Endometrium (tissue), 2 donors: Measurements from ENCODE around the gene EPB41L3.
"Not testable (repeated sequence)": the region's sequence is repeated elsewhere in the genome, so short reads cannot be mapped to it uniquely, and the experiment has no call there.

ENCODE experiments used
- FAIRE-seq: peaks from 2 replicates; lab custom pipeline; 2012; peaks lifted over from hg19 to GRCh38; lab: Jason Lieb, UNC
- donor health status: control.
- donor health status: control.

Gene EPB41L3

DNA sequence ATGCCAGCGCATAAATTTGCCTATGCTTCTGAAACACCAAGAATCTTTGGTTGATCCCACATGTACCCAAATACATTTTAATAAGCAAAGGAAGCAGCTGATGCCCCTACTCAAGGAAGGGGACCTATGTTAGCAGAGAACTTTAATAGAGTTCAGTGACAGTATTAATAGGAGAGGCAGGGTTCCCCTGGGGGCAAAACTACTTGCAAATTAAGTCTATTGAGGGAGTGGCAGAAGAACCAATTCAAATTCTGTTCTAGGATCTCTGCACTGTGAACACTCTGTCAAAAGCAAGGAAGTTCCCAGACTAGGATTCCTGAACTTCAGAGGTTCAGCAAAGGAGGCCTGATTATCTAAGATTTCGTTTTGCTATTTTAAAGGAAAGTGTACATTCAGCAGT is 47.5 kb downstream of the EPB41L3 start:
- FAIRE-seq: no peak

DNA sequence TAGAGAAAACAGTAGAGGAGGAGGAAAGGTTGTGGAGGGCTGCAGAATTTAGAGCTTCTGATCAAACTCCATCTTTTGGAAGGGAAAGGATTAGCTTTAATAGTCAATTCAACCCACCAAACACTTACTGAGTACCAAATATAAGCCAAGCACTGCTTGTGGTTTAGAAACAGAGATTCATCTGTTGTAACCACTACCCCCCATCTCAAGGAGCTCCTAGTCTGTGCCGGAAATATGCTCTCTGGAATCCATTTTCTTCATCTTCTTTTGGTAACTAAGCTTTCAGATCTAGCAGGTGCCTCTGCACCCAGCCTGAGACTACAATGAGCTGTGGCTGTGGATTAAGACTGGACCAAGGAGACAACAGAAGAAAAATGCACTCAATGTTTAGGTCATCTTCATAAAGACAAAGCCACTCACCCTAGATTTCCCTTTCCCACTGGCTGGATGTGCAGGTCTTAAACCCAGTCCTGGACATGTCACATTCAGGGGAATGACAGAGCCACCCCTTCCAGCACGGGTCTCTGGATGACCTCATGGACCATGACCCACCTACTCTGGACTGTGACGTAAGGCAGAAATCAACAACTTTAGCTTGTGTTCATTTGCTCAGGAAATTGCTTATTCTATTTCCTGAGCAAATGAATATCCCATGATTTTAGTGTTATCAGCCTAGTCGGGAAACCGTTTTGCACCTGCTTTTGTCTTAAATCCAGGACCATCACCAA is 52.9 kb downstream of the EPB41L3 start:
- FAIRE-seq: no peak

DNA sequence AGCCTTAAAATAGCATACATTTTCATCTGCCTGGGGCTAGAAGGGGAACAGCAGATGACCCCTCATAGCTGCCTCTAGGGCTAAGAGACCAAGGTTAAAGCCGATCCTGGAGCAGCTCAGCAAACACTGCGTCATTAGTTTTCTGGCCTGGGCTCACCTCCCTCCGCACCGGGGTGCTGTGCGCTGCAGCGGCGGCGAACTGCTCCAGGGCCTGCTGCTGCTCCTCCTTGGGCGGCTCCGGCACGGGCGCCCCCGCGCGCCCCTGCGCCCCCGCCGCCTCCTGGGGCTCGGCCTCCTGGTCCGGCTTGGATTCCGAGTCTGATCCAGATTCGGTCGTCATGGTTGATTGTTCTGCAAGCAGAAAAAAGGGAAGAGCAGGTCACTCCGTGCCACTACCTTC is 55.0 kb downstream of the EPB41L3 start:
- no peak for FAIRE-seq

DNA sequence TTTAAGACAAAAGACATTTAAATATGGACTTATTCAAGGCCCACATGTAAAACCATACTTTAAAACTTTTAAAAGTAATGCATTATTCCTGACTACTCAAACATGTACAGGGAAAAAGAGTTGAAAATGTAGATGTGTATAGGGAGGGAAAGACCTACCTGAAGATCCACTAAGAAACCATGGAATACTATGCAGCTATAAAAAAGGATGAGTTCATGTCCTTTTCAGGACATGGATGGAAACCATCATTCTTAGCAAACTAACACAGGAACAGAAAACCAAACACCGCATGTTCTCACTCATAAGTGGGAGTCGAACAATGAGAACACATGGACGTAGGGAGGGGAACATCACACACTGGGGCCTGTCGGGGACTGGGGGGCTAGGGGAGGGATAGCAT is 55.8 kb downstream of the EPB41L3 start:
- FAIRE-seq: not testable (repeated sequence)

DNA sequence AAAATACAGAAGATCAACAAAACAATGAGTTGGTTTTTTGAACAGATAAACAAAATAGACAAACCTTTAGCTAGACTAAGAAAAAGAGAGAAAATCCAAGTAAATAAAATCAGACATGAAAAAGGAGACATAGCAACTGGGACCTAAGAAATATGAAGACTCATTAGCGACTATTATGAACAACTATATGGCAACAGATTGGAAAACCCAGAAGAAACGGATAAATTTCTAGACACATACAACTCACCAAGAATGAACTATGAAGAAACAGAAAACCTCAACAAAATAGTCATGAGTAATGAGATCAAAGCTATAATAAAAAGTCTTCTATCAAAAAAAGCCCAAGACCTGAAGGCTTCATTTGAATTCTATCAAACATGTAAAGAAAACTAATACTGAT is 59.3 kb downstream of the EPB41L3 start:
- no peak for FAIRE-seq

DNA sequence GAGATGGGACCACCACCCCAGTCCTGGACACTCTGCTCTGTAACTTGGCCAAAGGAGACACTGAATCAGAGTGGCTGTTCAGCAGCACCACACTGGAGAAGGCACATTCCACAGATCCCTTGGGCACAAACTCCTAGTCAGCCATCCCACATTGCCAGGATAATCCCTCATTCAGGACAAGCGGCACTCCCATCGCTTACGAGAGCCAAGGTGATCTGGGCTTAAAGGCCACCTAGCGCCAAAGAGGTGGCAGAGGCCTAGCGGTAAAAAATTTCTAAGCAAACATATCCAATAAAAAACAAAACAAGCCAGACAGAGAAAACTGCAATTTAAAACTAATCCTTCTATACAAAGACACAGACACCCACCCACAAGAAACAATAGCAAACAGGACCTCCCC is 62.2 kb downstream of the EPB41L3 start:
- no peak for FAIRE-seq

DNA sequence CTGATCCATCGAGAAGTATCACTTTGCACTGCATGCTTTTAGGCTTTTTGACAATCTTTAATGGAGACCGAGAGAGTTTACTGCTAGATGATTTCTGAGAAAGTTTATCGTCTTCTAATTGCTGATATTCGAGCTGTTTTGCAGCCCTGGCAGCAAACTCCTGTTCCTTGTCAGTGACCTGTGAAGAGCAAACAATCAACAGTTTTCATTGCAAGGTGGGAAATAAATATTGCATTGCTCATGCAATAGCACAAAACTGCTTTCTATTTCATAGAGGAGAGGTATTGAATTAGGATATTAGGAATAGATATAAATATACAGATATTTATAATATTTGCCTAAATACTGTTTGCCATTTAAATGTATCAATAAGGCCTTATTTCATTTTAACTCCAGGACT is 65.5 kb downstream of the EPB41L3 start:
- no peak for FAIRE-seq

DNA sequence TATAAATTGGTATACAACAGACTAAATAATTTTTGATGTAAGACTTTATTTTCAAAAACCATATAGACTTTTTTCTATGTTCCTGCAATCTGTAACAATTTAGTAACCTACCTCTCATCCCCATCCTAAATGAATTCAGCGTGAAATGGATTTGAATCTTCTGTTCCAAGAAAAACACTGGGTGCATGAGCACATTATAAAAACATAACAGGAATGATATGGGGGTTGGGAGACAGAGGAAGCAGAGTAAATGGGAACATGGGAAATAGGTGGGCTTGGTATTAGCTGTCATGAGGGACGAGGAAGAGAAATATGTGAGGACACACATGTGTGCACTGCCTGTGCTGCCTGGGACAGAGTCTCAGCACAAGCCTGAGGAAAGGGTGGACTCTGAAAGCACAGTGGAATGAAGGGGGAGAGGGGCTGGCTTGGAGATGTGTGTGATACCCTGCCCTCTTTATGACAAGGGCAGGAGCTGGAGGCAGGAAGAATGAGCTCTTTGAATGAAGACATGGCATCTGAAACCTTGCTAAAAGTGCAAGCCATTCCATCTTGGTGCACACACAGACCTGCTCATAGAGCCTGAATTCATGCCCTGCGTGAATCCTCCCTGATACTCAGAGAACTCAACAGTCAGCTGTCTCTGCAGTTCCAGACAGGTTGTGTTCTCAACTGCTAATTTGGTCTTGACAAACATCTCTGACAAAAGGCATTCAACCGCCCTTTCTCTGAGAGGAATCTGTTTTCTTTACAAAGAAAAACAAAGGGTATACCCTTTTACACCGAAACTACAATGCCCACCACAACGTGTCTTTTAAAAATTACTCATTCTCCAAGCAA is 66.6 kb downstream of the EPB41L3 start:
- FAIRE-seq: no peak

DNA sequence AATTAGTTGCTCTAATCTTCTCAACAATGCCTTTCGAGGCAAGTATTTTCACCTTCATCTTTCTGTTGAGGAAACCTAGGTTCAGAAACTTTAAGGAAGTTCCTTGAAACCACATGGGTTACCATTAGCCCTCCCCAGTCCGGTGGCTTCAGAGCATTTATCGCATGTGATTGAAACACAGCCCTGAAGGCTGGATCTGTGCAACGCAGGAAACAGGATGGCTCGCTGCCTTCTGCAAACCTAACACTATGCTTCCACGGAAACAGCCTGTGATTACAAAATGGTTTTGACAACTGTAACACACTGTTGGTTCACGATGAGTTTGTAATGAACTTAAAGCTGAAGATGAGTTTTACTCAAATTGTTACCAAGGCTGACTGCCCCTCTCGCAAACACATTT is 68.5 kb downstream of the EPB41L3 start:
- FAIRE-seq: no peak

DNA sequence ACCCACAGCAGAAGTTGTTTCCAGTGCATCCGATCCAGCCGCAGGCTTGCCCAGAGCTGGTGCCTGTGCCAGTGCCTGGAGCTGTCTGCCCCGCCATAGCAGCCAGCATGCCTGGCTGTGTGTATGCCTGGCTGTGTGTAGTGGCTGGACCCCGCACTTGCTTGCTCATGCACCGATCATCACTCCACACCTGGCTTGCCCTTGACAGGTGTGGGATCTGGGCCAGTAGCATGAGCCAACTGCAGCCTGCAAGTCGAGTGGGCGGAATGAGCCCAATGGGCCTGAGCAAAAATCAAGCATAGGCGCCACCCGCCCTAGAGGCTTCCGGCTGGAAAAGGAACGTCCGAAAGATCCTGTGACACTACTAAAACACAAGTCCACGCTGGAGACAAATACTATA is 74.5 kb downstream of the EPB41L3 start:
- no peak for FAIRE-seq

DNA sequence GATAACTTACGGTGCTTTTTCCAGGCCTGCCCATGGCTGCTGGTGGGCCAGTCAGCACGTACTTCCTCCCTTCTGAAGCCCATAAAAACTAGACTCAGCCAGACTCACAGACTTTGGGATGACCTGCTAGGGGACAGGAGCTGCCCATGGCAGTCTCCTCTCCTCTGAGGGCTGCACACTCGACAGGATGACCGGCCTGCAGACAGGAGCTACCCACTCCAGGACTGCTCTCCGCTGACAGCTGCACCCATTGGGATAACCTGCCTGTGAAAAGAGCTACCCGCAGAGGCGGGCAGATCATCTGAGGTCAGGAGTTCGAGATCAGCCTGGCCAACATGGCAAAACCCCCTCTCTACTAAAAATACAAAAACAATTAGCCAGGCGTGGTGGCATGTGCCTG is 75.4 kb downstream of the EPB41L3 start:
- no peak for FAIRE-seq

DNA sequence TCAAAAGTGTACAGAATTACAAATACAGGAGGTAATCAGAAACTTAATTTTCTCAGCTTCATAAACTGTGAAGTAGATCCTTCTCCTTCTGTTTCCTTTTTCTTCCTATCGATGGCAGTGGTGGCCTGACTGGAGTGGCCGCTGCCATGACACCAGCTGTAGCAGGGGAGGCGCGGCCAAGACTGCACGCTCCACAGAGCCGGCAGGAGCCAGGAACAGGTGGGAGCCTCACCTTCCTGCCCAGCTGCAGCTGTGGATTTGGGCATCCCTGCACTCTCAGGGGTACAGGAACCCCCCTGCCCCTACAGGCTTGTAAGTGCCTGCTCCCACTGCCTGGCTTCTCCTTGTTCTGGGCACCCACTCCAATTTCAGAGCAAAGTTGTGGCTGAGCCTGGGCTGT is 76.1 kb downstream of the EPB41L3 start:
- FAIRE-seq: no peak

DNA sequence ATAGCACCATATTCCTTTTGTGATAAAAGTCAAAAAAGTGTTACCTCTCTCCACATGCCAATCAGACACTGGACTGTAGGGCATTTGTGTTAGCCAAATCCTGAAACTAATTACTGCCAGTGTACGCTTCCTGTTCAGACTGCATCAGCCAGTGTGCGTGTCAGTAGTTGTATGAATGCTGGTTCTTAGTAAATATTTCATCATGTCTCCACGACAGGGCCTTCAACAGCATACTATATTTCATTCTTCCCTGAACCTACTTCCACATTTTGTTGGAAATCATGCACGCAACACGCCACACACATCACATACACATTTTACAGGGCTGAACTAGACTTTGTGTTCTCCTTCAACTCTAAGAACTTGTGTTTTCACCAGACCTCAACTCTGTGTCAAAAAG is 77.5 kb downstream of the EPB41L3 start:
- no peak for FAIRE-seq

DNA sequence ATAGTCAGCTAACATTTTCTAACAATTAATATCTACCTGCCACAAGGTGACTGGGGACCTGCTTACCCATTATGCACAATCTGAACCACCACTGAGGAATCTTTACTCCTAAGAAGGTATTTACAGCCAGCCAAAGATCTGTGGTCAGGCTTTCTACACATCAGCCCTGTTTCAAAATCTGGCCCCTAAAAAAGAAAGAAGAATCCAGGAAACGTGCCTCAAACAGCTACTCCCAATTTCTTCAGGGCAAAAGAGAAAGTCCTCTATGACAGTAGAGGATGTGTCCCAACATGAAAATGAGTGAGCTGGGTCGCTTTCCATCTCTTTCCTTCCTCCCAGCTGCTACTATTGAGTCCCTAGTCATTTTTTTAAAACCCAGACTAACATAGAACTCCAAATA is 79.5 kb downstream of the EPB41L3 start:
- FAIRE-seq: no peak

DNA sequence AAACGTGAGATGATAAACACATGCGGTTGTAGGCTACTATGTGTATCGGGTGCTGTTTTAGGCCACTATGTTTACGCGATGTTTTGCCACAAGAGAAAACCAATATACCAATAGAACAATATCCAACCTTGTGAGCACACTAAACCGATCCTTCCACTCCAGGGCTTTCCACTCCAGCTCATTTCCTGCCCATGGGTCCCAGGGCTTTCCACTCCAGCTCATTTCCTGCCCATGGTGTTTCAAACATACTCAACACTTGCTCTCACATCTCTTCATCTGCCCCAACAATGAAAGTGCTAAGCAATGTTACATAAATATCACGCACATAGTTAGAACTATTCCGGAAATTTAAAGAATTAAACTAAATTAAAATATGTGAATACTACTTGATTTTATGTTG is 80.0 kb downstream of the EPB41L3 start:
- FAIRE-seq: no peak

DNA sequence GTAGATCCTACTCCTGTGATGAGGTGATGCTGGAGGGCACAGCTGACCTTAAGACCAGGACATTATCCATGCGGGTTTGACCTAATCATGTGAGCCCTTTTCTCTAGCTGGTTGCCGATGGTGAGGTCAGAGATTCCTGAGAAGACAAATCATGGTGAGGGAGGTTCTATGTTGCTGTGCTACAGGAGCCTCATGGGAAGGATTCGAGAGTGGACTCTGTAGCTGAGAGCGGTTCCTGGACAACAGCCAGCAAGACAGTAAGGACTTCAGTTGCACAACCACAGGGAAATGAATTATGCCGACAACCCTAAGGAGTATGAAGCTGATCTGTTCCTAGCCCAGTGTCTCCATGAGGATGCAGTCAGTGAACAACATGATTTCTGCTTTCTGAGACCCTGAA is 80.4 kb downstream of the EPB41L3 start:
- FAIRE-seq: no peak

DNA sequence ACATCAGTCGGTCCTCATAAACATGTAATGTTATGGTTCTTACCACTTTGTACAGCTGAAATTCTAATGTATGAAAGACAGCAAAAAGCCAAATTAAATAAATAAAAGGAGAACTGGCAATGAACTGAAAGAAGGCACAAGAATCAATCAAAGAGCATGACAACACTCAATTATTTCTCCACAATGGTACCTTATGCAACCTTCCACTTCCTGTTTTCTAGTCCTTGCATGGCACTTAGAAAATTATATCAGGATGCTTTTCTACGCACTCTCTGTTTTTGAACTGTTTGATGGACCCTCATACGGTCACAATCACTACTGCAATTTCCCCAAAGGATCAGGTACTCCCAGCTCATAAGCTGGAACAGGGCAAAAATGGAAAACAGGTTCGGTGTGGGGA is 81.6 kb downstream of the EPB41L3 start:
- no peak for FAIRE-seq

DNA sequence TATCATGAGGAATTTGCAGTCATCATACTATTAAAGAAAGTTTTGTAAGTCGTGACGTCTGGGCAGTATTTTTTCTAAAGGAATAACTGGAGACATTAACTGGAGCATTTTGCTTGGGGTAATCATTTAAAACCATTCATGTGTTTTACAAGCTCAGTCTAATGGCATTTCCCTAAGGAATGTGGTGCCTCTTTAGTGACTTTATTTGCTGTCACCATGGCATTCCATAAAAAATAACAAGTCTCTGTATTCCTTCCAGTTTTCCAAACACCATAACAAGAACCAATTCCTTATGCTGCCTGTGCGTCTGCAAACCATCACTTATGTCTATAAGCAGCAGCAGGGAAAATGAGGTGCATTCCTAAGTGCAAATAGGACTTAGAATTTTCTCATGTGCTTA is 82.8 kb downstream of the EPB41L3 start:
- no peak for FAIRE-seq

DNA sequence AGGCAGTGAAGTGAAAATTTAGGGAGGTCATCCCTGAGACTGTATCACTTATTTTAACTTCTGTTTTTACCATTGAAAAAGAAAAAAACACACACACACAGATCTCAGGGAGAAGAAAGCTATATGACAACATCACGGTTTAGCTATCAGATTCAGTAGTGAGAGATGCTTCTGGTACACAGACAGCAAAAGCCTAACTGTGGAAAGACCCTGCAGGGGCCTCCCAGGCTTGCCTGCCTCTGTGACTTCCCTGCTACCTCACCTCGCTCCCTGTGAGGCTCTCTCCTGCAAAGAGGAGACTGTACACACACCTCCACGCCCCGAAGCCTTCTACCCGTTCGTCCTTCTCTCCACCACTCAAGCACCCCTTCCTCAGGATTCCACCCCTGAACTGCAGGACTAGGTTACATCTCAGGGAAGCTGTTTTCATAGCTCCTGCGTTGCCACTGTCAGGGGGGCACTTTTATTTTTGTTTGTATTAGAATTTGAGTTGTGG is 86.3 kb downstream of the EPB41L3 start:
- FAIRE-seq: no peak

DNA sequence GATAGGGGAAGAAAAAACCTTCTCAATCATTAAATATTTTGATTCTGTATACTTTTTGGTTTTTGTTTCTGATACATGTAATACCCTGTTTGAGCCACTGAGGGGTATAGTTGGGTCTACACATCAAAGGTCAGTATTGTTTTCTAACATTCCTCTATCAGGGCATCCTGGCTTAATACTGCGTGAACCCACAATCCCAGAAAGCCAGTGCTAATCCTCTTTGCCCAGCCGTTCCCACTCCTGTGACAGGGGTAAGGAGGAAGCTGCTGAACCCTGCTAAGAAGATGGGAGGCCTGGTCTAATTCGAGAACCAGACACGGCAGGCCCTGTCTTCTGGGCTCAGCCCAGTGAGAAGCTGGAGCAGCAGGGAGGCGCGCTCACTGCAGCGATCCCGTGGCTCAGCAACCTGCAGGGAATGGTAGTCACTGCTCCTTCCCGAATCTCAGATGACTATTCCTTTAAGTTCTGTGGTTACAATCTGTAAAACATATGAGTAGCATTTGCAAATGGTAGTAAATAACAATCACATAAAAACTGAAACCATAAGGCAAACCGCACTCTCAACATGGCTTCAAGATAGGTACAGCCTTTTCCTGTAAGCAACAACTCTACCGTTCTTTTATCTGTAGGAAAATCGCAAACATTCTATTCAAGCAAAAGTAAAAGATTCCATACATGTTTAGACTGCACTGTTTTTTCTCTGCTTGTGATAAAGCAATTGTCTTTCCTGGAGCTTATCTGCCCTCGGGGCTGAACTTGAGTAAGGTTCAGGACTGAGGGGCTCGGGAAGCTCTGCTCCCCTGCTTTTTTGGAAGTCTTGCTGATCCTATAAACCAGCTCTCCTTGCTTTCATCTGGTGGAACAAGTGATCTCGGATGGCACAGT is 87.0 kb downstream of the EPB41L3 start:
- no peak for FAIRE-seq

DNA sequence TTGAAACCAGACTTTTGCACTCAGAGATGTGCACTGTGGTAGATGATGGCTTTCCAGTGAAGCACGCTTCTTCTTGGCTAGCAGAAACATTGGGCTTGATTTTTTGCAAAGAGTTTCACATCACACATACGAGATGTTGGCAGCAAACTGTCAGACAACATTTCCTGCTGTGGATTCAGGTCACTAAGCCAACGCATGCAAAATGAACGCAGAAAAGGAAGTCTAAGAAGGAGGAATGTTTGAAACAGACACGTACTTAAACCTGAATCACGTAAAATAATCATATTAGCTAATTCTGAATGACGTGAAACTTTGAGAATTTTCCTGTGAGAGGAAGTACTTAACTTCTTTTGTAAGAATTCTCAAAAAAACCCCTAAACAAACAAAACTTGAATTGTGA is 88.1 kb downstream of the EPB41L3 start:
- no peak for FAIRE-seq

DNA sequence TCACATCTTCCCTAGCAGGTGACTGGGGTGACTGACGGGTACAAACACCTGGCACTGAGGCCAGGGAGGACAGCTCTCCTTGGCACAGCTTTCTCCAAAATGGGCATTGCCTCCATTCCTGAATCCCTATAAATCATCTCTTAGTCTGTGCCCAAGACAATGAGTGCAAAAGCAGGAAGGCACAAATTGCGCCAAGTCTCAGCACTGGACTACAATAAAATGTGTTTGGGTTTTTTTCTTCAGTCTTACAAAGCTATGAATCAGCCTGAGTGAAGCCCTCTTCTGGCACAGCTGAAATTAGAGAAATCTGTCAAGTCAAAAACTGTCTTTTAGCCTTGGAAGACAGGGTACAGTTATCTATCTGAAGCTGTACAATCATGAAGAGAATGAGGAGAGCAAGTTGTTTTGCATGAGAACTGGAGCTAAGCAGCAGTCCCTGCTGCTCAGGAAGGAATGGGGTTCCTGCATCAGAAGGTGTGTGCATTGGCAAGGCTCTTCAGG is 90.8 kb downstream of the EPB41L3 start:
- no peak for FAIRE-seq
